Upper lobe of left lung (tissue), 6 donors: Measurements from ENCODE around the gene IGSF21. TPM values are rescaled to one million over a fixed set of nuclear protein-coding genes. Genes with fewer than 3 reads are reported as not detected.

Source experiments
- ATAC-seq, 2 donors: fragments of 200-7000 bp; cut with Tn5 transposase; one replicate each; pipeline ENCODE4 v1.9.1; 2022; ENCODE audit warnings: mild to moderate bottlenecking in 2 of 2, moderate library complexity in 2 of 2; ENCODE audit not compliant: low FRiP score in 2 of 2
- DNase-seq, 2 donors: peaks; one replicate each; pipeline ENCODE4 v3.0.0-alpha.2; 2019 to 2020
- H3K27ac ChIP-seq, 4 donors: fragments of 200-600 bp; sonication (generic); one replicate each; pipeline ENCODE4 v1.5.1; 2016 to 2019
- H3K27me3 ChIP-seq, 4 donors: fragments of 200-600 bp; sonication (generic); one replicate each; pipeline ENCODE4 v1.5.1; 2017 to 2019
- H3K36me3 ChIP-seq, 4 donors: fragments of 200-600 bp; sonication (generic); one replicate each; pipeline ENCODE4 v1.5.1; 2016 to 2019
- H3K4me1 ChIP-seq, 4 donors: fragments of 200-600 bp; sonication (generic); one replicate each; pipeline ENCODE4 v1.5.1; 2018 to 2019
- H3K4me3 ChIP-seq, 4 donors: fragments of 200-600 bp; sonication (generic); one replicate each; pipeline ENCODE4 v1.5.1; 2017 to 2019; ENCODE audit warnings: mild to moderate bottlenecking in 2 of 4, moderate library complexity in 1 of 4
- H3K9me3 ChIP-seq, 4 donors: fragments of 200-600 bp; sonication (generic); one replicate each; pipeline ENCODE4 v1.5.1; 2018 to 2019
- CTCF ChIP-seq, 6 experiments: fragments of 450-650 bp in 4 of 6; fragments of 200-600 bp in 2 of 6; sonication (generic) in 2 of 6; IDR thresholded peaks; one replicate each; pipeline ENCODE4 v1.5.1; 2016 to 2019; ENCODE audit warnings: antibody characterized with exemption in 6 of 6
- EP300 ChIP-seq, 4 donors: sonication (generic); formaldehyde crosslinking; IDR thresholded peaks; one replicate each; pipeline ENCODE4 v1.5.1; 2017; ENCODE audit warnings: antibody characterized with exemption in 4 of 4, control low read depth in 2 of 4
- POLR2A ChIP-seq, 4 donors: fragments of 450-650 bp; IDR thresholded peaks; one replicate each; pipeline ENCODE4 v1.5.1; 2016 to 2017; ENCODE audit warnings: antibody characterized with exemption in 4 of 4, mild to moderate bottlenecking in 2 of 4
- POLR2AphosphoS5 ChIP-seq, 2 donors: sonication (generic); formaldehyde crosslinking; IDR thresholded peaks; one replicate each; pipeline ENCODE4 v1.5.1; 2017; ENCODE audit warnings: antibody characterized with exemption in 2 of 2
- WGBS, 2 donors: methylation state at CpG; one replicate each; pipeline ENCODE4 v1.1.5; 2017 to 2018; 5-methylcytosine and 5-hydroxymethylcytosine counted together
- total RNA-seq, 6 donors: library from RNA; depleted of rRNA in 4 of 6; stranded (reverse); fragments of >200 nt in 4 of 6; gene quantifications; one replicate each; pipeline versions ENCODE4 v1.1.0 to v1.2.1, GENCODE V29; 2016 to 2021
- donor health status: DM: no; HTN: no; CAD: no; lungs with moderate emphysema.
- donor health status: DM: no; HTN: yes; CAD: no; lungs with severe emphysema.

Gene IGSF21
- total RNA-seq, 6 donors from 2014 or later, result 1.1 to 2.9 (median 2.0) TPM; not detected in 1

GRCh38 chr1:18123467-18123992 is 15.9 kb downstream of the IGSF21 start:
- Histone ChIP-seq H3K27me3 (no peaks in the 10 kb centered on the region), H3K4me3 (no peak overlapping the region), H3K36me3 (no peaks in the 10 kb centered on the region), H3K4me1 (no peaks in the 10 kb centered on the region), H3K27ac (no peak overlapping the region), H3K9me3 (no peaks in the 10 kb centered on the region)
- no peak for DNase-seq
- ATAC-seq, result no peak
- TF ChIP-seq POLR2AphosphoS5 (IDR thresholded peaks at IDR 0.05) (no peak), EP300 (IDR thresholded peaks at IDR 0.05) (no peak), POLR2A (IDR thresholded peaks at IDR 0.05) (no peak), CTCF (IDR thresholded peaks at IDR 0.05) (no peak)
- WGBS, 2 donors, result 56 to 60% methylated on average over 2 to 3 of the region's 3 CpGs

DNA sequence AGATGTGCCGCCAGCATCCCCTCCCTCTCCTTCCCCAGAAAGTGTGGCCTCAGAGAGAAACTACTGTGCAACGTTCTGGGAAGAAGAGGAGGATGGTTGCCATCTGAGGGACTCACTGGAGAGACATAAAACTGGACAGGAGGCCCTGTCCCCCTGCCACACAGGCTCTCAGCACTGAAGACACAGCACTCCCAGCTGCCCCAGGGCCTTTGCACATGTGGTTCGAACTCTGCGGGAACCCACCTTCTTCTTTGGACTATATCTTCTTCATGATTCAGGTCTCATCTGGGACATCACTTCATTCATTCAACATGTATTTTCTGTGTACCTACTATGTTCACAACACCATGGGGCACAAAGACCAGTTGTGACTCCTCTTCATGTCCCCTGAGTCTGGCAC is 17.4 kb downstream of the IGSF21 start:
- H3K36me3 ChIP-seq, result no peaks in the 10 kb centered on the region
- H3K9me3 ChIP-seq, result no peaks in the 10 kb centered on the region
- no peaks in the 10 kb centered on the region for H3K4me1 ChIP-seq
- TF ChIP-seq POLR2AphosphoS5 (IDR thresholded peaks at IDR 0.05), result no peak
- no peak for TF ChIP-seq POLR2A (IDR thresholded peaks at IDR 0.05)
- no peak for TF ChIP-seq EP300 (IDR thresholded peaks at IDR 0.05)
- WGBS, 2 donors, result 79 to 83% methylated on average over 4 of the region's 4 CpGs
- no peaks in the 10 kb centered on the region for H3K27me3 ChIP-seq
- DNase-seq, result no peak
- H3K27ac ChIP-seq, result no peak overlapping the region
- H3K4me3 ChIP-seq, result no peak overlapping the region
- ATAC-seq, result no peak

DNA sequence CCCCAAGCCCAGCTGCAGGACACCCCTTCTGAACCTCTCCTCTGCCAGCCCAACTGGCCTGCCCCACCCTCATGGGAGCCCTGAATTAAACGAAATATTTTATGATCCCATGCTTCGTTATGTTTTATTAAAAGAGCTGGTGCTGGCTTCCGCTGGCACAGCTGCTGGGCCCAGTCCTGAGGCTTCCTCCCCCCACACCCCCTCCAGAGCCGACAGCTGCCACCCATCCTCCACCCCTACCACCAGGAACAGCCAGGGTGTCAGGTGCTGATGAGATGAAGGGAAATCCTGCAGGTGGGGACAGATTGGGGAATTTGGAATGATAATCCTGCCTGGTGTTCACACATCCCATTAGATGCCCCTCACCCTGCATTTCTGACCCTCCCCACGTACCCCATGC is 19.0 kb downstream of the IGSF21 start:
- no peaks in the 10 kb centered on the region for H3K27me3 ChIP-seq
- 68 to 70% methylated on average over 5 of the region's 5 CpGs for WGBS, 2 donors
- no peaks in the 10 kb centered on the region for H3K9me3 ChIP-seq
- no peaks in the 10 kb centered on the region for H3K36me3 ChIP-seq
- TF ChIP-seq EP300 (IDR thresholded peaks at IDR 0.05), result no peak
- no peak for TF ChIP-seq POLR2A (IDR thresholded peaks at IDR 0.05)
- TF ChIP-seq CTCF (IDR thresholded peaks at IDR 0.05), result no peak
- TF ChIP-seq POLR2AphosphoS5 (IDR thresholded peaks at IDR 0.05), result no peak
- no peak overlapping the region for H3K4me3 ChIP-seq
- H3K27ac ChIP-seq, result no peak overlapping the region
- no peak for ATAC-seq
- DNase-seq, result no peak
- H3K4me1 ChIP-seq, result no peaks in the 10 kb centered on the region

DNA sequence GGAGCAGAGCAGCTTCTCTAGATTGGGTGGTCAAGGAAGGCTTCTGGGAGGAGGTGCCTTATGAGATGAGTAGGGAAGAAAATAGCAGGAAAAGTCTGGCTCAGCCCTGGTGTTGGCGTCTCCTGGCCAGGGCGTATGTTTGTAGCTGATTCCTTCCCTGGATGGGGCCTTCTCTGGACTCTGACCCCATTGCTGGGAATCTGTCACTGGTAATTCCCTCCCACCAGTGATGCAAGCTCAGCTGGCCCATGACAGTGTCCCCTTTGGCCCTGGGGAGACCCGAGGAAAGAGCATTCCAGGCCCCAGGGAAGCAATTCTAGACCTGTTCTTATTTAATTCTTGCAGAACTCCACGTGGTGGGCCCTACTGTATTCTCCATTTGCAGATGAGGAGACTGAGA is 20.7 kb downstream of the IGSF21 start:
- Histone ChIP-seq H3K36me3 (no peaks in the 10 kb centered on the region), H3K4me3 (no peak overlapping the region), H3K9me3 (no peaks in the 10 kb centered on the region), H3K4me1 (no peaks in the 10 kb centered on the region), H3K27me3 (no peaks in the 10 kb centered on the region), H3K27ac (no peak overlapping the region)
- DNase-seq (no peak), ATAC-seq (no peak)
- TF ChIP-seq CTCF (IDR thresholded peaks at IDR 0.05) (no peak), EP300 (IDR thresholded peaks at IDR 0.05) (no peak), POLR2AphosphoS5 (IDR thresholded peaks at IDR 0.05) (no peak), POLR2A (IDR thresholded peaks at IDR 0.05) (no peak)
- 34 to 51% methylated on average over 4 of the region's 4 CpGs for WGBS, 2 donors

- no peak for TF ChIP-seq CTCF (IDR thresholded peaks at IDR 0.05)
- TF ChIP-seq POLR2A (IDR thresholded peaks at IDR 0.05), result no peak
- no peak for TF ChIP-seq EP300 (IDR thresholded peaks at IDR 0.05)
- TF ChIP-seq POLR2AphosphoS5 (IDR thresholded peaks at IDR 0.05), result no peak
- H3K27ac ChIP-seq, result no peak overlapping the region
- no peaks in the 10 kb centered on the region for H3K27me3 ChIP-seq
- WGBS, 2 donors, result 57 to 58% methylated on average over 3 of the region's 3 CpGs
- no peaks in the 10 kb centered on the region for H3K36me3 ChIP-seq
- H3K9me3 ChIP-seq, result no peaks in the 10 kb centered on the region
- no peak for DNase-seq
- no peak for ATAC-seq
- no peak overlapping the region for H3K4me3 ChIP-seq
- no peaks in the 10 kb centered on the region for H3K4me1 ChIP-seq
Observed at GRCh38 chr1:18130356-18130755, 22.8 kb downstream of the IGSF21 start.
